Prostate gland (tissue), 2 donors: ENCODE data around the gene CCDC183. TPM values are rescaled to one million over a fixed set of nuclear protein-coding genes. Genes with fewer than 3 reads are reported as not detected.
"Not testable (repeated sequence)": the region's sequence is repeated elsewhere in the genome, so short reads cannot be mapped to it uniquely, and the experiment has no call there.

Experiments used
- DNase-seq: peaks from one replicate; pipeline ENCODE4 v3.0.0-alpha.2; 2019; ENCODE audit warnings: low spot score
- H3K27ac ChIP-seq, 2 donors: fragments of 200-600 bp; sonication (generic); 2 replicates each; pipeline ENCODE4 v1.5.1; 2017 to 2019
- H3K27me3 ChIP-seq: fragments of 200-600 bp; sonication (generic); replicated peaks from 2 replicates; pipeline ENCODE4 v1.5.1; 2019; ENCODE audit not compliant: insufficient read depth
- H3K36me3 ChIP-seq, 2 donors: fragments of 200-600 bp; sonication (generic); 1 replicate in 1 of 2; 2 replicates in 1 of 2; pipeline versions ENCODE4 v1.5.1 to v1.8.1; 2017 to 2019
- H3K4me1 ChIP-seq: fragments of 200-600 bp; sonication (generic); replicated peaks from 2 replicates; pipeline ENCODE4 v1.5.1; 2019
- H3K4me3 ChIP-seq, 2 donors: fragments of 200-600 bp; sonication (generic); 2 replicates each; pipeline ENCODE4 v1.5.1; 2017 to 2019
- H3K9me3 ChIP-seq: fragments of 200-600 bp; sonication (generic); 2 replicates; pipeline ENCODE4 v1.5.1; 2017
- POLR2A ChIP-seq: fragments of 450-650 bp; IDR thresholded peaks from one replicate; pipeline ENCODE4 v1.6.1; 2016; ENCODE audit warnings: antibody characterized with exemption, mild to moderate bottlenecking
- POLR2AphosphoS5 ChIP-seq: sonication (generic); formaldehyde crosslinking; IDR thresholded peaks from one replicate; pipeline ENCODE4 v1.6.1; 2017; ENCODE audit warnings: antibody characterized with exemption
- WGBS: methylation state at CpG from one replicate; pipeline ENCODE4 v1.1.5; 2018; 5-methylcytosine and 5-hydroxymethylcytosine counted together
- intact Hi-C: fragments of 100-400 bp; cut with DNase I; formaldehyde crosslinking; loops from one replicate; pipeline ENCODE4 v1.14.2; 2022
- total RNA-seq, 2 donors: library from RNA; depleted of rRNA; stranded (reverse); fragments of >200 nt; gene quantifications; one replicate each; pipeline ENCODE4 v1.1.0, GENCODE V29; 2016
- TF ChIP-seq, protein P1 (sequence below), 4 experiments: fragments of 200-600 bp in 2 of 4; fragments of 450-650 bp in 2 of 4; sonication (generic) in 2 of 4; IDR thresholded peaks; 1 replicate in 3 of 4; 2 replicates in 1 of 4; pipeline ENCODE4 v1.5.1; 2016 to 2019; ENCODE audit warnings: antibody characterized with exemption in 4 of 4, mild to moderate bottlenecking in 2 of 4, moderate library complexity in 2 of 4

CCDC183 gene
- total RNA-seq, 2 donors from 2014 or later, result 9.5 to 45.0 TPM

DNA sequence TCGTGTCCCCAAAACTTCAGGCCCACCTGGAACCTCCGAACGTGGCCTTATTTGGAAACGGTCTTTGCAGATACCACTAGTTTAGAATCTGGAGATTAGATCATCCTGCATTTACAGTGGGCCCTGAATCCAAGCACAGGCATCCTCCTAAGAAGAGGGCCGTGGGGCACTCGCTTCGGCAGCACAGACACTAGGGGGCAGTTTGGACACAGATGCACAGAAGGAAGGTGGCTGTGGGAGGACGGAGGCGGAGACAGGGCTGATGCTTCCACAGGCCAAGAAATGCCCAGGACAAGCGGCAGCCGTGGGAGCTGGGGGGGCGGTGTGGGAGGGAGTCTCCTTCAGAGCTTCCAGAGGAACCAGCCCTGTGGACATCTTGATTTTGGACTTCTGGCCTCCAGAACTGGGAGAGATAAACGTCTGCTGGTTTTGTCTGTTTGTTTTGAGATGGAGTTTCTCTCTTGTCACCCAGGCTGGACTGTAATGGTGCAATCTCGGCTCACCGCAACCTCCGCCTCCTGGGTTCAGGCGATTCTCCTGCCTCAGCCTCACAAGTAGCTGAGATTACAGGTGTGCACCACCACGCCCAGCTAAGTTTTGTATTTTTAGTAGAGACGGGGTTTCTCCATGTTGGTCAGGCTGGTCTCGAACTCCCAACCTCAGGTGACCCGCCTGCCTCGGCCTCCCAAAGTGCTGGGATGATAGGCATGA, 35.1 kb upstream of the CCDC183 start:
- peak; percentile 36 for DNase-seq
- H3K36me3 ChIP-seq, H3K27ac ChIP-seq, H3K4me3 ChIP-seq, intact Hi-C loops, H3K27me3 ChIP-seq, H3K4me1 ChIP-seq, H3K9me3 ChIP-seq: not testable (repeated sequence)
- TF ChIP-seq, protein P1, sequence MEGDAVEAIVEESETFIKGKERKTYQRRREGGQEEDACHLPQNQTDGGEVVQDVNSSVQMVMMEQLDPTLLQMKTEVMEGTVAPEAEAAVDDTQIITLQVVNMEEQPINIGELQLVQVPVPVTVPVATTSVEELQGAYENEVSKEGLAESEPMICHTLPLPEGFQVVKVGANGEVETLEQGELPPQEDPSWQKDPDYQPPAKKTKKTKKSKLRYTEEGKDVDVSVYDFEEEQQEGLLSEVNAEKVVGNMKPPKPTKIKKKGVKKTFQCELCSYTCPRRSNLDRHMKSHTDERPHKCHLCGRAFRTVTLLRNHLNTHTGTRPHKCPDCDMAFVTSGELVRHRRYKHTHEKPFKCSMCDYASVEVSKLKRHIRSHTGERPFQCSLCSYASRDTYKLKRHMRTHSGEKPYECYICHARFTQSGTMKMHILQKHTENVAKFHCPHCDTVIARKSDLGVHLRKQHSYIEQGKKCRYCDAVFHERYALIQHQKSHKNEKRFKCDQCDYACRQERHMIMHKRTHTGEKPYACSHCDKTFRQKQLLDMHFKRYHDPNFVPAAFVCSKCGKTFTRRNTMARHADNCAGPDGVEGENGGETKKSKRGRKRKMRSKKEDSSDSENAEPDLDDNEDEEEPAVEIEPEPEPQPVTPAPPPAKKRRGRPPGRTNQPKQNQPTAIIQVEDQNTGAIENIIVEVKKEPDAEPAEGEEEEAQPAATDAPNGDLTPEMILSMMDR (IDR thresholded peaks at IDR 0.05), result peak in 3 of 4 experiments; percentile 18 to 51 (median 36)
- WGBS, result 44% methylated on average over 22 of the region's 22 CpGs

DNA sequence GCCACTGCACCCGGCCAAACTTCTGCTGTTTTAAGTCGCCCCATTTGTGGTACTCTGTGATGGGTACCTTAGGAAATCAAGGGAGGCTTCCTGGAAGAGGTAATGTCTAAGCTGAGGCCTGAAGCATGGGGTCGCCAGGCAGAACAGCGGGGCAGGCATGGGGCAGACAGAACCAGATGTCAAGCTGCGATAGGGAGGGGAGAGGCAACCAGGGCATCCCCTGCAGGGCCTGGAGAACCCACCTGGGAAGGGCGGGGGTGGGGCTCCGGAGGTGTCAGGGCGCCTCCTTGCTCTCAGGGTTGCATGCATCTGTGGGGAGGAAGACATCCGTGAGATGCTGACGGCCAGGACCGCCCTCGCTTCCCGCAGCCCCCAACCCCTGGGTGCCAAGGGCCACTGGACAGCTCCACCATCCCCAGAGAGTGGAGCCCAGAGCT, 34.6 kb upstream of the CCDC183 start:
- DNase-seq, result no peak
- H3K4me3 ChIP-seq, result no peak overlapping the region
- H3K27me3 ChIP-seq, result no peaks in the 10 kb centered on the region
- no peaks in the 10 kb centered on the region for H3K36me3 ChIP-seq
- TF ChIP-seq POLR2A (no peak), POLR2AphosphoS5 (no peak)
- TF ChIP-seq, protein P1 (IDR thresholded peaks at IDR 0.05), result no peak
- no peak overlapping the region for H3K27ac ChIP-seq
- H3K9me3 ChIP-seq, result no peaks in the 10 kb centered on the region
- no peaks in the 10 kb centered on the region for H3K4me1 ChIP-seq
- intact Hi-C loops, result no loop called here
- 86% methylated on average over 12 of the region's 13 CpGs for WGBS

DNA sequence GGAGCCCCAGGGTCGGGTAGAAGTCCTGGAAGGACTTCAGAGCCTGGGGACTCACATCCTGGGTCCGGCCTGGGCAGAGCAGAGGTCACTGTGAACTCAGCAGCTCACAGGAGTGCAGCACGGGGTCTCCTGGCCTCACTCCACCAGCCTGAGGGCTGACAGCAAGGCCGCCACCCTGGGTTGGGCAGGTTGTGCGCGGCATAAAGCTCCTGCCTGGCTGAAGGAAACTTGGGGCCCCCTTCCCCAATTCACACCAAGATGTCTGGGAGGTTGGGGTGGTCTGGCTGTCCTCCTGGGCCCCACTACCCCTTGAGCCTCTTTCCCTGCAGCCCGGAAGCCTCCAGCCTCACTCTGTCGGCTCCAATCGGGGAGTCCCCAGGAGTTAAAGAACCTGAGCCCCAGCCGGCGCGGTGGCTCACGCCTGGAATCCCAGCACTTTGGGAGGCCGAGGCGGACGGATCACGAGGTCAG, 33.9 kb upstream of the CCDC183 start:
- no peaks in the 10 kb centered on the region for H3K27me3 ChIP-seq
- no peaks in the 10 kb centered on the region for H3K36me3 ChIP-seq
- no peaks in the 10 kb centered on the region for H3K4me1 ChIP-seq
- no peak for DNase-seq
- no peak overlapping the region for H3K27ac ChIP-seq
- TF ChIP-seq POLR2AphosphoS5 (no peak), POLR2A (no peak)
- TF ChIP-seq, protein P1 (IDR thresholded peaks at IDR 0.05), result no peak
- H3K9me3 ChIP-seq, result no peaks in the 10 kb centered on the region
- WGBS, result 82% methylated on average over 17 of the region's 17 CpGs
- intact Hi-C loops, result no loop called here
- H3K4me3 ChIP-seq, result no peak overlapping the region

DNA sequence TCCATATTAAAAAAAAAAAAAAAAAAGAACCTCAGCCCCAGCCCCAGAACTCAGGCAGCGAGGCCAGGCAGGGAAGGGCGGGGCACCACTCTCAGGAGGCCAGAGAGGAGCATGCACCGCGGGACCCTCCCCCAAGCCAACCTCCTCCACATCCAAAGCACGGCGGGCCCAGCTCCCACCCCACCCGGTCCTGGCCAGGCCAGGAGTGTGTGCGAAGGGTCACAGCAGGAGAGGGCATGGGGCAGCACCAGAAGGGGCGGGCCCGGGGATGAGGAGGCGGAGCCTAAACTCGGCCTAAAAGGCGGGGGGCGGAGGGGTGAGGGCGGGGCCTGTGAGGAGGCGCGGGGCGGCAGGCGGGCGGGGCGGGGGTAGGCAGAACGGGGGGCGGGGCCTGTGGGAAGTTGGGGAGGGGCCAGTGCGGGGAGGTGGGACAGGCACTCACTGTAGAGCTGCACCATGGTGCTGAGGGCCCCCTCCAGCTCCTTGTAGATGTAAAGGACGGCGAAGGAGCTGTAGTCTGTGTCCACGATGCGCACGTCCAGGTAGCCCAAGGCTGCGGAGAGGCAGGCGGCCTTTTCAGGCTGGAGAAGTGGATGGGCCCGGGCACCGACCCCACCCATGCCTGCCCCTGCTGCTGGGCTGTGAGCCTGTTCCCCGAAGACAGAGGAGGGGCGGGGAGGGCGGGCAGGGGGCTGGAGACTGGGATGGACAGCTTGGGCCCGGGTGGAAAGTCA, 33.1 kb upstream of the CCDC183 start:
- TF ChIP-seq POLR2AphosphoS5, result no peak
- TF ChIP-seq POLR2A, result no peak
- TF ChIP-seq, protein P1 (IDR thresholded peaks at IDR 0.05), result no peak
- Histone ChIP-seq H3K4me1 (no peaks in the 10 kb centered on the region), H3K4me3 (no peak overlapping the region), H3K36me3 (no peaks in the 10 kb centered on the region), H3K27me3 (no peaks in the 10 kb centered on the region), H3K9me3 (no peaks in the 10 kb centered on the region), H3K27ac (no peak overlapping the region)
- DNase-seq, result no peak
- 18% methylated on average over 34 of the region's 37 CpGs for WGBS
- intact Hi-C loops, result no loop called here
